Stimulated activated CD4-positive, alpha-beta T cell treated with anti-CD3 and anti-CD28 coated beads, Interleukin-4, amount 100 ng/mL, for 48 hours (primary cell): ENCODE data around the gene JAML.

Experiments used
- DNase-seq, 2 donors: peaks; one replicate each; pipeline ENCODE4 v3.0.0-alpha.2; 2020; ENCODE audit warnings: low read depth in 2 of 2

The JAML gene, protein sequence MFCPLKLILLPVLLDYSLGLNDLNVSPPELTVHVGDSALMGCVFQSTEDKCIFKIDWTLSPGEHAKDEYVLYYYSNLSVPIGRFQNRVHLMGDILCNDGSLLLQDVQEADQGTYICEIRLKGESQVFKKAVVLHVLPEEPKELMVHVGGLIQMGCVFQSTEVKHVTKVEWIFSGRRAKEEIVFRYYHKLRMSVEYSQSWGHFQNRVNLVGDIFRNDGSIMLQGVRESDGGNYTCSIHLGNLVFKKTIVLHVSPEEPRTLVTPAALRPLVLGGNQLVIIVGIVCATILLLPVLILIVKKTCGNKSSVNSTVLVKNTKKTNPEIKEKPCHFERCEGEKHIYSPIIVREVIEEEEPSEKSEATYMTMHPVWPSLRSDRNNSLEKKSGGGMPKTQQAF

DNA sequence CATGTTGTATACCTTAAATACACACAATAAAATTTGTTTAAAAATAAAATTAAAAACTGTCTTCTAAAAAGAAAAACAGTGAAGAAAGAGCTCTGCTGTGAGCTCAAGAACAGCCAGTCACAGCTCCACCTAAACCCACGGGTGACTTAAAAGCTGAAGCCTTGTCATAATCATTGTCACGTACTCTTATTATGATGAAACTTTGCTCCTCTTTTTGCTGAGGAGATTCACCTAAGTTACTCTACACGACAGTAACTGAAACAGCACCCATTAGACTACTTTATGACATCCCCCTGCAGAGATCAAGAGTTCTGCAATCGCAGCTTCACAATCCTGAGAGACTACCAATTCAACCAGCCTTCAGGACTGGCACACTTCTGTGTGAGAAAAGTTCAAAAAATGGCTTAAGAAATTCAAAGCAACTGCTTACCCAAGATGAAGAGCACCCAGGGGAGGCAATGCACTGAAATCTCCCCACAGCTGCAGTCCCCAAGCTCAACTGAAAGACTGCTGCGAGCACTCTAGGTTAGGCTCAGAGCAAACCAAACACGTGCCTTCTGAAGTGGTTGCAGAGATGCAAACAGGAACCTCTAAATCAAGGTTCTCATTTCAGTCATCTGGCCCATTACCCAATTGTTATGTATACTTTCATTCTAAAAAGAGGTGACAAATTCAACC, at the start of gene JAML:
Gene JAML, minus strand, starts transcription at position 501 of the 678 bp plus-strand sequence. CDS start 10,145 bp downstream, outside the sequence.
- no peak for DNase-seq

DNA sequence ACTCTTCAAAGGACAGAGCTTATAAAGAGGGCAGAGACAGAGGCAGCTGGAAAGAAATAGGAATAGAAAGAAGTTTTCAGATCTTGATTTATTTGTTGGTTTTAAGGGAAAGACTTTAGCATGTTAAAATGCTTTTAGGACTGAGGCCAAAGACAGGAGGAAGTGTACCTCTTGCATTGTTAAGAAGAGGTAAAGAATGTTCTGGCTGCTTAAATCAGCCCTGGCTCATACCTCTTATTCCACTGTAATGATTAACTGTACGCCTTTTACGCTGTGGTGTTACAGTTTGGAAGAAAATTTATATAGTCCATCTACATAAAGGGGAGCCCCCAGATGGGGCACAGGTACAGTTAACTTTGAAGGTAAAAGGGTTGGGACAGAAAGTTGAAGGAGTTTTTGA, 49.4 kb upstream of the JAML start:
- no peak for DNase-seq

DNA sequence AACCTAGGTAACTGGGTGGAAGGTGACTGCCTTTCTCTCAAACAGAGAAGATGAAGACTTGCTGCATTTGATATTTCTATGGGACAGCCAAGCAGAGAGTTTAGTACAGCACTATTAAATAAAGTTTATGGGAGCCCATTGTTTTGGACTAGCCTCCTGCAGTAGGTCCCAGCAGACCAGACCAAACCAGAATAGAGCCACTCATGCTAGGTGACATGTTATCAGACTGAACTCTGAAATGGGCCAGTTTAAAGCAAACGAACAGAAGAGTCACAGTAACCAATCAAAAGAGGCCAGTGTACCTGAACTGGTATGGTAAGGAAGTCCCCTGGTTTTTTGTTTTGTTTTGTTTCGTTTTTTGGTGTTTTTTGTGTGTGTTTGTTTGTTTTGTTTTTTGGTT, 47.2 kb upstream of the JAML start:
- no peak for DNase-seq

DNA sequence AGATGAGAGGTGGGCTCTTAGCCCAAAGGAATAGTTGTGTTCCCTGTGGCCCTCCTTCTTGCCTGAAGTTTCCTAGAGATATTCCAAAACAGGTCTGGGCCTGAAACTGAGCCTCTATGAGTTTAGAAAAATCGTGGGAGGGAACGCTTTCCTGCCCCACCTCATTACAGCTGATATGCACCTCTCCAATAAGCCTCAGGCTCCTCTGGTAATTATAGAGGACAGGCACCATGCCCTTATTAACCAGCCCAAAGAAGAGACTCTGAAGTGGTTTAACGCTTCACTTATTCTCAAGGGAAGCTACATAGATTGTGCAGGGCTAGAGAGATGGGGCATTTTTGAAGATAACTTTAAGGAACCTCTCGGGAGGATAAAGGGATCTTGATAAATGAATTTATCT, 42.7 kb upstream of the JAML start:
- DNase-seq: no peak

DNA sequence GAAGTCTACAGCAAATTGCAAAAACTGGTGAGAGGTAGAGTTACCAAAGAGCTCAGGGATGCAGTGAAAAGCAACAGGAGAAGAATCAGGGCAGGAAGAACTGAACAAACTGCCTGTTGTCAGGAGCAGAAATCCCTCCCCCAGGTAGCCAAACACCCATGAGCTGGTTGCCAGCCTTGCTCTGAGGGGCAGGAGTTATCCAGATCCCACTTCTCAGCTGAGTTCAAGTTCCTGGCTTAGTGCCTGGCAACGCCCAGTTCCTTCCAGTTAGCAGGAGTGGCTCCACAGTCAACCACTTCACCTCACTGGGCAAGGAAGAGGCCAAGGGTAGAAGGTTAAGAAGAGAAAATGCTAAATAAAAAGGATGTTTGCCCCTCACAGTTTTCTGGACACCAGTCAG, 41.1 kb upstream of the JAML start:
- DNase-seq: no peak

DNA sequence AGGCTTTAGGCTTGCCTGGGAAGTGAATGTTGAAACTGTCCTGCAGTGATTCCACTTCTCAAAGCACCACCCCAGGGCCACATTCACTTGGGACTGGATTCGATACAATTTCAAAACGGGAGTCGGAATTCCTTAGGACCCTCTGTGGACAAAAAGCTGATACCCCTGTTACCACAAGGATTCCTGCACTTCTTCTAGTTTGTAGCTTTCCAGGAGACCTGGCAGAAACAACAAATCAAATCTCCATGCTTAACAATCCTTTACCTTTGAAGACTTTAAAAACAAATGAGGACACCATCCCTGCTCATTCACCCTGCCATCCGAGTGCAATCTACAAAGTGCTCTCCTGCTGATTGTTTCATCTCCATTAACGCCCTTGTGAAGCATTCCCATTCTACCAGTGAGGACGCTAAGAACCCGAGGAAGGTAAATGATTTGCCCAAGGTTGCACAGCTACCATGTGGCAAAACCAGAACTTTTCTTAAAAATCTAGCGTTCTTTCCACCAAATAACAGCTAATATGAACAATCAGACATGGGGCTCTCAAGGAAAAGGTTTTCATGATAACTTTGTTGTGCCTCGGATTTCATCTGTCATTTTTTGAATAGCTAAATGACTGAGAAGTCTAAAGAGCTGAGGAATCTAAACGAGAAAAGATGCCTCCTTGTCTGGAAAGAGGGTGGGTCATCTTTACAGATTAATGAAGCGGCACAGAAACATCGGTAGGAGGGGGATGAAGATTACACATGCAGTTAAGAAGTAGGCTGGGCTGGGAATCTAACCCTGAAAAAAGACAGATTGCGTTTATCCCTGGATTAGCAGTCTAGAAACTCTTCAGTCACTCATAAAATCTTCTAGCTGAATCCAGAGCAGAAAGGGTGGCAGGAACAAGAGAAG, 40.0 kb upstream of the JAML start:
- no peak for DNase-seq

DNA sequence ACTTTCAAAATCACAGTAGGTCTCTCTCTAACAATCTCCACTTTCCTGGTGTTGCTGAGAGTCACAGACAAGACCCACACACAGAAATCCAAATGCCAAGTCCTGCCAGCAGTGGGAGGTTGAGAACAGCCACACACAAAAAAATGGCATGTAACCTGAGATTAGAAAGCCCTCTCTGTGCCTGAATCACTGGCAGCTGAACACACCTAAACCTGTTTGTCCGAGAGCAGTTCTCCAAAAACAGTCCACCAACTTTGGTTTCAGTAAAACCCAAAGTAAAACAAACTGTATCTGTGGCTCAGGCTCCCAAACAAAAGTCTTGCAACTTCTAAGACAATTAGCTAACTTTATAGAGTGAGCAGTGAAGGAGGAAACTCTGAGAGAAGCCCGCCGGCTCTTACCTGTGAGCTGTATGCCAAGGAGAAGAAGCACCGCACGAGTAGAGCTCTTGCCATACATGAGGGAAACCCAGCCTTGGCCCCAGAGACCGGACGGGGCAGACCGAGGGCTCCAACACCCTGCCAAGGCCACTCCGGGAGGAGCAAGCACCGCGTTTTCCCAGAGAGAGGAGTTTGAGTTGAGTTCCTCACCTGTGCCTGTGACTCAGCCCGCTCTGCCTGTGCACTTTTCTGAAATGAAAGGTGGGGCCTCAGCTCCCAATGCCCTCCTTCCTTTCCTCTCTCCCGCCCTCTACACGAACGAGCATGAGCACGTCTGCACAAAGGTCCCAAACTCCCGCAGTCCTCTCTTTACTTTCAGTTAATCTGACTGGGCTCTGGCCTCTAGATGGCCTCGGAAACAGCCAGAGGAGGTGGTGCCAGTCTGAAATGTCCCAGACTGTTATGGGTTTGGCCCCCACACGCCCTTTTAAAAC, 39.1 kb upstream of the JAML start, which contains the start of gene MPZL2:
Gene MPZL2, minus strand, starts transcription at position 603 of the 874 bp plus-strand sequence. Its CDS starts 144 bp downstream, at position 459.
- DNase-seq: no peak

DNA sequence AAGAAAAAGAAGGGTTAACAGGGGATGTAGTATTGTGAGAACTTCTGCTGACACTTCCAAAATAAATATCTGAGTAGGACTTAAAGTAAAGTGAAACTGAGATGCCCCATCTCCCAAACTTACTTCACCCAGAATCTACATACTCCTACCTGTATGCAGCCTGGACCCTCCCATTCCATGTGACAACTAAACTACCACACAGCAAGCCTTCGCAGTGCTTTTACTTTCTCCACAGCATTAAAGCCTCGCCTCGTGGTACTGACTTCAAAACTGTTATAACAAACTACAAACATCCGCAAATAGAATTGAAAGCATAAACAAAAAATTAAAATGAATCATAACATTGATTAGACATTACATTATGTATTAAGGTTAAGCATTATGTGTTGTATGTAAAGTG, 38.3 kb upstream of the JAML start:
- DNase-seq: no peak

DNA sequence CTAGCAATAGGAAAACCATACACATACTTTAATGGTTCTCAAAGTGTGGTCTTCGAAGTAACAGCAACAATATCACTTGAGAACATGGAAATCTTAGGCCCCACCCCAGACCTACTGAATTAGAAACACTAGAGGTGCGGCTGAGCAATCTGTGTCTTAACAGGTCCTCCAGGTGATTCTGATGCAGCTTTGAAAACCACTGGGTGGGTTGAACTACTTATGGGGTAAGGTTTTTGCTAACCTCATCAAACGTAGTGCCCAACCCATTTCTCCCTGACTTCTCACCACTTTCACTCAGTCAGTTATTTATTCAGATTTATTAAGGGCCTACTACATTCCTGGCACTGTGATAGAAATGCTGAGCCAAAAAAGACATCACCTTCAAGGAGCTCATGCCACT, 35.5 kb upstream of the JAML start:
- DNase-seq: no peak

DNA sequence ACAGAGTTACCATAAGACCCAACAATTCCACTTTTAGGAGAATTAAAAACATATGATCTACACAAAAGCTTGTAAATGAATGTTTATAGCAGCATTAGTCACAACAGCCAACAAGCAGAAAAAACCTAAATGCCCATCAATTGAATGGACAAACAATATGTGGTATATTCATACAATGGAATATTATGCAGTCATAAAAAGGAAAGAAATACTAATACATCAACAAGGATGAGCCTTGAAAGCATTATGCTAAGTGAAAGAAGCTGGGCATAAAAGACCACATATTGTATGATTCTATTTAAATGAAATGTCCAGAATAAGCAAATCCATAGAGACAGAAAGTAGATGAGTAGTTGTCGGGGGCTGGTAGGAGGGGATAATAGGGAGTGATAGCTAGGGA, 34.3 kb upstream of the JAML start:
- no peak for DNase-seq

DNA sequence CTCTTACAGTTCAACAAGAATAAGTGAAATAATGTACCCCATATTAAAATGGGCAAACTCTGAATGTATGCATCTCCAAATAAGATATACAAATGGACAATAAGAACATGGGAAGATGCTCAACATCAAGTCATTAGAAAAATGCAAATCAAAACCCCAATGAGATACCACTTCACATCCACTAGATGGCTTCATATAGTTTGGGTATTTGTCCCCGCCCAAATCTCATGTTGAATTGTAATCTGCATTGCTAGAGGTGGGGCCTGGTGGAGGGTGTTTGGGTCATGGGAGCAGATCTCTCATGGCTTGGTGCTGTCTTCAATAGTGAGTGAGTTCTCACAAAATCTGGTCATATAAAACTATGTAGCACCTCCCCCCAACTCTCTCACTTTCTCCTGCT, 33.6 kb upstream of the JAML start:
- DNase-seq: no peak

DNA sequence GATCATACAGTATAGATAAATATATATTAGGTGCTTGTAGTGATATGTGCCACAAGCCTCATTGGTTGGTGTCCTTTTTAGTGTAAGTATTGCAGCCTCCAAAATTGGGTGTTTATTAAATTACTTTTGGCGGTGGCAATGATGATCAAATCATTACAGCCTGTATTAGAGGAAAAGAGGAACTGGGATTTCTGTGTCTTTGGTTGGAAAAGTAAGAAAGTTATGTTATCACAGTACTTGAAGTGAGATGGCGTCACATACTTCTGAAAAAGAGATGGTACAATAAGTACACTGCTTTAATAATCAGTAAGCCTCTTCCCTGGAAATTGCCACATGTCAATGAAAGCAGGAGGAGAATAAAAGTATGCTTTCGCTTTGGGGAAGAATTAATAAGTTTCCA, 27.9 kb upstream of the JAML start:
- DNase-seq: no peak

DNA sequence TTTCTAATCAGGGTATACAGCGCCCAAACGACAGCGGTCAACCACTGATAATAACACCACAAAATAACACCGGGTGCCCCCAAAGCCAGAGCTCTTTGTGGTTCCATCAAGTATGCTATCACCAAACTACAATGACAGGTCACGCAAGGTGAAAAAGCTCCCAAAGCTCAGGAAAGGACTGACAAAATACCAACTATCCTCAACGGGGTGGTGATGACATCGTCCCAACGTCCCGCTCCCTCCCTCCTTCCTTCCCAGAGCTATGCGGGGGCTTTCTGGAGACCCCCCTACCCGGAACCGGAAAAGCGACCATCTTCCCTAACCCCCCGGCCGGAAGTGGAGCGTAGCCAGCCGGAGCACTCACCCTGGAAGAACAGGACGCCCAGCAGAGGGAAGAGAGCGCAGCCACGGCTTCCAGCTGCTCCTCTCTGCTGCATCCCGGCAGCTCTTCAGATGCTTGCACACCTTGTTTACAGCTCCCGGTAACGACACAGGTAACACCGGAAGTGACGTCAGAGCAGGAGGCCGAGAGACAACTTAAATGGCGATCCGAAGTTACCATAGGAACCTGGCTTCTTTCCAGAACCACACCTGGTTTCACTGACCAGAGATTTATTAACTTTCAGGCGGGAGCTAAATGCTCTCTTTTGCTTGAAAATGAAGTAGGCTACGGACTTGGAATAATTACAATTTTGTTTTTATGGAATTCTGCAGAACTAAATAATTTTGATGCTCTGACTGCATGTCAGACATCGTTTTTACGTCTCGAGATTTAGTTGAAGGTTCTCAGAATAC, 27.2 kb upstream of the JAML start, which contains the start of gene MPZL3:
Gene MPZL3, minus strand, starts transcription at position 508 of the 795 bp plus-strand sequence. Its CDS starts 71 bp downstream, at position 437.
- DNase-seq: peak; percentile 66 to 78

DNA sequence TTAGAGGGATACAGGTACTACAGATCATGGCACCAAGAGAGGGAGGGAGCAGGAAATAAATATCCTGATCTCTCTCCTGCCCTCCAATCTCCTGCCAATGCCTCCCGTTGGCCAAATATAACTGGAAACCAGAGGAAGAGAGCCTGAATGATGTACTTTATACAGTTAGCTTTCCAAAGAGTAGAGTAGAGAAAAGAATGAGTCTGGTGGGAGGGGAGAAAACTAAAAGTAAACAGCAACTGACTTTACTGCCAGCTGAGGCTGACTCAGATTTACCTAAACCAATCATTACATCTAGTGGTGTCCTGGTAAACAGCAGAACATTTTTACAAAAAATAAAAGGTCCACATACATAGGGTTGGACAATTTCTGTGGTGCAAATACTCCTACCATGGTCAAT, 22.2 kb upstream of the JAML start:
- DNase-seq: no peak

DNA sequence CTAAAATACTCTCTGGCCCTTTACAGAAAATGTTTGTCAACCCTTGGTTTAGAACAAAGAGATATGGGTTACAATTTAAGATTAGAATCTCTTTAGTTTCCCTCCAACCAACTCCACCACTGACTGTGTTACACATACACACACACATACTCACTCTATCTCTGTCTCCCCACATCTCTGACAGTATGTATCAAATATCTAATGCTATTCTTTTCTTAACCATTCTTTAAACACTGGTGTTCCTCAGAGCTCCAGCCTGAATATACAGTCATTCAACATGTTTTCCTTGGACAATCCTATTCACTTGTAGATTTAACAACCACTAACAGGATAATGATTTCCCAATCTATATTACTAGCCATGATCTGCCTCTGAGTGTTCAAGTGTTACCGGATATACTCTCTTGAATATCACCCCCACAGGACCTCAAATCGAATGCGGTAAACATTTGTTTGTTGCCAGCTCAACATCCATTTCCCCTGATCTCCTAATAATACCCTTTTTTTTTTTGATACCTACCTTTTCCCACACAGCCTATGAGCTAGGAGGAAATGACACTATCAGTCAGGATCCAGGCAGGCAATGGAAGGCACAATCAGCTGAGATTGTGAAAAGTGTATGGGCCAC, 21.2 kb upstream of the JAML start:
- DNase-seq: no peak

DNA sequence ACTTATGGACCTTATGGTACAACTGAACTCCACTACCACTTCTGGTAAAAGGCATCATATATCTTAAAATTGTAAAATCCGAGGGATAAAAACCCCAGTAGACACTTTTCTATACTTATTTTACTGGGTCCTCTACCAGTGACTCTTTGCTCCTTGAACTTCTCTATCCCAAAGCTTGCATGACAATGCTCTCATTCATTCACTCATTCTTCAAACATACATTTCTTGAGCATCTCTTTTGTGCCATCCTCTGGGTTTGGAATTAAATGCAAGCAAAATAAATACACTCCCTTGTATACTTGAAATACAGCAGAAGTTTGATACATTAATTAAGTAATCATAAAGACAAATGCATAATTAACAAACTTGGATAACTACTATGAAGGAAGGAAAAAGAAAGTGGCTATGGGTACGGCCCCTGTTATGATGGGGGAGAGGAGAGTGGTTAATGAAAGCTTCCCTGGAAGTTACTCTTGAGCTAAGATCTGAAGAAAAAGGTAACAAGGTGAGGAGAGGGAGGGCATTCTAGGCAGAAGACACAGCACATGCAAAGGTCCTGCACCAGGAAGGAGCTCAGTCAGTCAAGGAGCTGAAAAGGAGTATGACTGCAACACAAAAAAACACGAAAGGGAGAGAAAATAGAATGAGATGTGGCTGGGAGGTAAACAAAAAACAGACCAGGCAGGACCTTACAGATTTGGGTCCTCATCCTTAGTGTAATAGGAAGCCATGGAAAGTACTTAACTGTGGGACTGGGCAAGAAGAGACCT, 19.4 kb upstream of the JAML start:
- no peak for DNase-seq

DNA sequence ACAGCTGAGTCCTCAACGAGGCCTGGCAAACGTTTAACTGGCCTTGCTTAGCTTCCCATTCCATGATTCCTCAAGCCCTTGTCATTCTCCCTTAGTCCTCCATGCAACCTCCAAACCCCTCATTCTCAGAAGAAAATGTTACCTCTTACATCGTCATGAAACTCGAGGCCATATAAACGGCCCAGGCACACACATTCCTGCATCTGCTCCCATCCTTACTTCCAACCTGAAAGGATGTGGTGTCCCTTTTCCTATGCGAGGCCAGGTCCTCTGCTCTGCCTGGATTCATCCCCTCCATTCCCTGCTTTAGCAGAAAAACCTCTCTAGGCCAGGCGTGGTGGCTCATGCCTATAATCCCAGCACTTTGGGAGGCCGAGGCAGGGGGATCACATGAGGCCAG, 18.4 kb upstream of the JAML start:
- no peak for DNase-seq

DNA sequence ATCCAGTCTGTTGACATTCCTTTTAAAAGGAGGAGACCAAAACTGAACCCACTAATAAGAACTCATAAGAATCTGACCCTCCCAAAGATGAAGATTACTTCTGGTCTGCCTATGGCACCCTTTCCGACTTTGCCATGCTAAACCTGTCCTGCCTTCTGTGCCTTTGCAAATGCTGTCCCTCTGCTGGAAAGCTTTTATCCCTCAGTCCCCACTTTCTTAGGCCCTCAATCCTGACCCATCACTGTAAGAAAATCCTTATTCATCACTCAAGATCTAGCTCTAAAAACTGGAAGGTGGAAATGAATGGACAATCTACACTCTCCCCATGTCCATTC, 16.9 kb upstream of the JAML start:
- no peak for DNase-seq
